Stimulated activated CD4-positive, alpha-beta T cell treated with anti-CD3 and anti-CD28 coated beads, Interleukin-2, amount 100 ng/mL, for 48 hours (primary cell): Measurements from ENCODE around the gene CA5A.
A peak's percentile ranks its signal among the peaks of the same experiment; 100 is the strongest.
"Not testable (repeated sequence)": the region's sequence is repeated elsewhere in the genome, so short reads cannot be mapped to it uniquely, and the experiment has no call there.

ENCODE experiments used
- DNase-seq, 2 donors: peaks; one replicate each; pipeline ENCODE4 v3.0.0-alpha.2; 2020

CA5A gene

DNA sequence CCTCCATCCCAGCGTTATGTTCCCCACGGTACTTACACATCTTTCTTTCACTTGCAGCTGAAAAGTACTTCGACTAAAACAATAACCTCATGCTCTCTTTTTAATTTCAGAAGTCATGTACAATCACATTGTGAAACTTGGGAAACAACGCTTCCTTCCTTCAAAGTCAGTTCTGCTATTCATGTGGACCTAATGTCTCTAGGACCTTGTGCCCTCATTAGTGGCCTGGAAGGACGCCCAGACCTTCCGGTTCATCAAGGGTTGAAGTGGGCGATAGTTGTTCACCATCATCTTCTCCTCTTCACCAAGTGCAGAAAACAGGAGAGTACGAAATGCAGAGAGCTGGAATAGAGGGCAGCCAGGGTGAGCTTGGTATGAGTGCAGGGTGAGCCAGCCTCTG is 48.4 kb downstream of the CA5A start:
- DNase-seq, result not testable (repeated sequence)

DNA sequence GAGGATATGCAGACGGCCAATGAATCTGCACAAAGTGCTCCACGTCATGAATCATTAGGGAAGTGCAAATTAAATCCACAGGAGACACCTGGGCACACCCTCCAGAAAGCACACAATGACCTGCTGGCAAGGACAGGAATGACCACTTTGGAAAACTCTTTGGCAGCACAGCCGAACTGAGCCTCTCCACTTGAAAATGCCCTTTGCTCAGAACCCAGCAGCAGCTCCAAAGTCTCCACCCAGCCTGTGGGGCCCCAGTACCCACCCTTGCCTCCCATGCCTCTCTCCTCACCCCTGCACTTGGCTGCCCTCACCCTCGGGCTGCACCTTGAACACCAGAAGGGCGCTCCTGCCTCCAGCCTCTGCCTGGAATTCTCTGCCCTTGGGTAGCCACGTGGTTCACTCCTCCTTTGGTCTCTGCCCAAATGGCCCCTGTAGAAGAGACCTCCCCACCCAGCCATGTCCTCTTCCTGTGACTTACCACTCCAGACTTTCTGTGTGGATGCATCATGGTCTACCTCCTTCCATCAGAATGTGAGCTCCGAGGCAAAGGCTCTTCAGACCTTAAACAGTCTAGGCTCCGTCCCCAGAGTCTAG is 50.9 kb downstream of the CA5A start:
- DNase-seq, result not testable (repeated sequence)

DNA sequence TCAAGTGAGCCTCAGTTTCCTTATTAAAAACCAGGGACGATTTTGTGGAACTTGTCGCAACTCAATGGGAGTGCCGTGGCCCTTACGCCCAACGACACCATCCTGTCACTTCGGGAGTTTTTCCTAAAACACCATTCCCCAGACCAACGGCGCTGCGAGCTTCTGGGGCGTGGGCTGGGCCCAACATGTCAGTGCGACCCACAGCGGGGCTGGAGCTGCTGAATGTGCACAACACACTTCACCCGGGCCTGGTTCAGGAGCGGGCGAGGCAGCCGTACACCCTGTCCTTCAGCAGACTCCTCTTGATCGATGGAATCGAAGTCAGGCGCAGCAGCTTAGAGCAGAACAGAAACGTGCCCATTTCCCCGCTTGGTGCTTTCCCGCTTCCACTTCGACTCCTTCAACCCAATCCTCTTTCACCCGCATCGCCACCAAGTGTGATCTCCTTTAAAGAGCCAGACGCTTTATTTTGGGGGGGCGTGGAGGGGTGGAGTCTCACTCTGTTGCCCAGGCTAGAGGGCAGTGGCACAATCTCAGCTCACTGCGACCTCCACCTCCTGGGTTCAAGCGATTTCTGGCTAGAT is 53.8 kb downstream of the CA5A start:
- no peak for DNase-seq

DNA sequence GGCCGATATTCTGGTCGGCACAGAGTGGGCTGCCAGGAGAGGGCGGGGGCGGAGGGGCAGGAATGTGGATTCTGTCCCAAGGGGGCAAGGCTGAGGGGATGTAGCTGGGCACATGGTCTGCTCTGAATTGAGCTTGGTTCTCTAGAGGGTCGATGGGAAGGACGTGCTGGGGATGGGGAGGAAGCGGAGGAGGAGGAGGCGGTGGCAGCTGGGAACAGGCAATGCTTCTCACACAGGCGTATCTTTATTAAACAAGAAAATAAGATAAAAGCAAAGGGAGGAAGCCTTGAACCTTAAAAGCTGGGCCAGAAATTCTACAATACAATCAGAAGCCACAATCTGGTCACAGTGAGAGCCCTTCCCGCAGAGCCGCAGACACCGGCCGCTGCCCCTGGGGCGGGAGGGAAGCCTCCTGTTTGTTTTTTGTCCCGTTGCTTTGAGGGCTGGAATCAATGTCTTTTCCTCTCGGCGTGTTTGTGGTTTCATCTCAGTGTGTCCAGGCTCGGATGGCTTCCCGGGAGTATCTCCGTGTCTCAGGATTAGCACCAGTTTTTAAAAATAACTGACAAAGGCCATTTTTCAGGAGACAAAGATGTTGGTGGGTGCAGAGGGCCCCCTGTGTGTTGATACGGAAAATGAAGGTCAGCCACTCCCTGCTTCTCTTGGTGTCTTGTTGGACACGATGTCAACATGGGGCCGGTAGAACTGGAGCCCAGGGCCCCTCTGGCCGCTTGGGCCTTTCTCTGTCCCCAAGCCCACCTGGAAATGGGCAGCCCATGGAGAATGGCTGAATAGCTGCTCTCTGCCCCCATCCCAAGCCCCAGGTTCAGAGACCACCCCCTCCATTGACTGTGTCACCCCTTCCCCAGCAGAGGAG is 54.8 kb downstream of the CA5A start:
- no peak for DNase-seq

DNA sequence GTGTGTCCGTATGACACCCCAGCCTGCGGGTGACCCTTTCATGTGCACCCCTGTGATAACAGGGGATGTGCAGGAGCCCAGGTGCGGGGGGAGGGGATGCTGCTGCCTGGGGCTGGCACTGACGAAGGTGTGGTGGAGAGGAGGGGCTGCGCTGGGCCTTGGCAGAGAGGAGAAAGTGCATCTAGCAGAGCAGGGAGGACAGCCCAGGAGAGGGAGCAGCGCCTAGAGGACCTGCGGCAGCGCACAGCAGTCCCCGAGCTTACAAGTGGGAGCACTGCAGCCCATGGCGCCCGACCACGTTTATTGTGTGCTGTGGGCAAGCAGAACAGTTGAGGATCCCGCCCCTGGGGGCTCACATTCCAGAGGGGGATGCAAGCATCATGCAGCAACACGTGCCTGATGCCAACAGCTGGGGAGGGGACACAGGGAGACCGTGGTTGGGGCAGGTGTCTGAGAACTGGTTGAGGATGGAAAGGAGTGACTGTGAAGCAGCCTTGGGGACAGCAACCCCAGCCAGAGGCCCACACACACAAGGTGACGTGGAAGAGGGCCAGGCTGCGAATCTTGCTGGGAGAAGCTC is 56.1 kb downstream of the CA5A start:
- no peak for DNase-seq

DNA sequence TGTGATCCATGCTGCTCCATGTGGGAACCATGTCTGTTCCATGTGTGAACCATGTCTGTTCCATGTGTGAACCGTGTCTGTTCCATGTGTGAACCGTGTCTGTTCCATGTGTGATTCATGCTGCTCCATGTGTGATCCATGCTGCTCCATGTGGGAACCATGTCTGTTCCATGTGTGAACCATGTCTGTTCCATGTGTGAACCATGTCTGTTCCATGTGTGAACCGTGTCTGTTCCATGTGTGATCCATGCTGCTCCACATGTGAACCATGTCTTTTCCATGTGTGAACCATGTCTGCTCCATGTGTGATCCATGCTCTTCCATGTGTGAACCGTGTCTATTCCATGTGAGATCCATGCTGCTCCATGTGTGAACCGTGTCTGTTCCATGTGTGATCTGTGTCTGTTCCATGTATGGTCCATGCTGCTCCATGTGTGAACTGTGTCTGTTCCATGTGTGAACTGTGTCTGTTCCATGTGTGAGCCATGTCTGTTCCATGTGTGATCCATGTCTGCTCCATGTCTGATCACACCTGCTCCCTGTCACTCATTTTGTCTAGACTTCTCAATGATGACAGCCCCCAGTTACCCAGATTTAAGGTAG is 56.8 kb downstream of the CA5A start:
- not testable (repeated sequence) for DNase-seq

DNA sequence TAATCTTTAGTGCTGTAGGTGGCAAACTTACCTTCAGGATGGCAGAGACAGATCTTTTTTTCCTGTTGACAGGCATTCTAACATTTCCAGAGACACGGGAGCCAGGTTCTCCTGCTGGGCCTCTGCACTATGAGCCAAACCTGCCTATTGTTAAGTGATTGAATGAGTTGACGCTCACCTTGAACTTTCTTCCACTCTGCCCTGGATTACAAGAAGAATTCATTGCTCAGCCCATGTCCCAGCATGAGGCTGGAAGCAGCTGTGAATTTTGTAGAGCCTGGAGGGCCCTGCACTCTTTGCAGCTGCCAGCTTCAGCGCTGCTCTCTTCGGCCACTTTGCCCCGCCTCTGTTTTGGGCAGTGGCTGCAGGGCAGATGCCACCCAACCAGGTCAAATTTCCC is 57.6 kb downstream of the CA5A start:
- no peak for DNase-seq

DNA sequence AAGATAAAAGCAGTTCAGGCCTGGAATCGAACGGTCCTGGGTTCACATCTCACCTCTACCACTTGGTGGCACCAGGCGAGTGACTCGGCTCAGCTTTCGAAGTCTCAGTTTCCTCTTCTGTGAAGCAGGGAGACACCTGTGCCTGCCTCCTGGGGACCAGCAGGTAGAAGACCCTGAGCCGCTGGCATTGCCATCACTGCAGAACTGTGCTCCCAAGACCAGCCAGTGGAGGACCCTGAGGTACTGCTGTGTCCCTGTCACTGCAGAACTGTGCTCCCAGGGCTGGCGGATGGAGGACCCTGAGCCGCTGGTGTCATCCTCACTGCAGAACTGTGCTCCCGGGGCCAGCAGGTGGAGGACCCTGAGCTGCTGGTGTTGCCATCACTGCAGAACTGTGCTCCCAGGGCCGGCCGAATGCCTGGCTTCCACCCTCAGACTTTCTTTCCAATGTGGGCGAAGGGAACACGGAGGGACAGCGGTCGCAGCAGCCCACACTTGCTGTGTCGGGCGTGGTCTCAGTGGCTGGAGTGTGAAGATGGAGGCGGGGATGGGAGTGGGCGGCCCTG is 58.3 kb downstream of the CA5A start:
- peak in 1 of 2 donors; percentile 48 for DNase-seq

DNA sequence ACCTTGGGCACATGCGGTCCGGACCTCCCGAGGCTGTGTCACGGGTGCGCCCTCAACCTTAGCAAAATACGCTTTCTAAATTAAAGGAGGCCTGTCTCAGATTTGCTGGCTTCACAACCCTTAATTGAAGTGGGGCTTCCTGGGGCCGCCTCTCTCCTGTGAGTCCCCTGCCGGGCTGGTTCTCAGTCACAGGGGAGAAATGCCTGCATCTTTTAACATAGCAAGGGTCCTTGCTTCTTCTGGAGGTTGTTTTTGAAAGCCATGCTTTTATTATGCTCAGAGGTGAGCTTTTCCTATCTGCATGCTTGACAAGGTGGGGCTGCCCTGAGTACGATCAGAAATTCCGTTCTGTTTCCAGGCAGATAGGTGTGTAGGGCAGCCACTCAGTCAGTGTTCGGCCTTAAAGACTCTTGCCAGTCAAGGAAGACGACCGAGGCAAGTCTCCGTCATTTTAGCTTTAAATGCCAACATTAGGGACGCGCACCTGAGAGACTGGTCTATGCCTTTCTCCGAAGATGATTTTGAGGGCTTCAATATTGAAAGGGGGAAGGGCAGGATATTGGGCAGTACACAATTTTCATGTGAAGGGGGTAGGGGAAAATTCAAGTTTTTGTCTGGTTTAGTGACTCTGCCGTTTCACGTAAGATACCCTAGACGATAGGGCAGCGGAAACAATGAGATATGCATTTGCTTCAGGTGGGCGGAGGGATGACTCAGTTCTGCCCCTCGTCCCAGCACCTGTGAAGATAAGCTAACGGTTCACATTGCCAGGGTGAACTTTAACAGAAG is 61.5 kb downstream of the CA5A start:
- peak; percentile 69 to 71 for DNase-seq

DNA sequence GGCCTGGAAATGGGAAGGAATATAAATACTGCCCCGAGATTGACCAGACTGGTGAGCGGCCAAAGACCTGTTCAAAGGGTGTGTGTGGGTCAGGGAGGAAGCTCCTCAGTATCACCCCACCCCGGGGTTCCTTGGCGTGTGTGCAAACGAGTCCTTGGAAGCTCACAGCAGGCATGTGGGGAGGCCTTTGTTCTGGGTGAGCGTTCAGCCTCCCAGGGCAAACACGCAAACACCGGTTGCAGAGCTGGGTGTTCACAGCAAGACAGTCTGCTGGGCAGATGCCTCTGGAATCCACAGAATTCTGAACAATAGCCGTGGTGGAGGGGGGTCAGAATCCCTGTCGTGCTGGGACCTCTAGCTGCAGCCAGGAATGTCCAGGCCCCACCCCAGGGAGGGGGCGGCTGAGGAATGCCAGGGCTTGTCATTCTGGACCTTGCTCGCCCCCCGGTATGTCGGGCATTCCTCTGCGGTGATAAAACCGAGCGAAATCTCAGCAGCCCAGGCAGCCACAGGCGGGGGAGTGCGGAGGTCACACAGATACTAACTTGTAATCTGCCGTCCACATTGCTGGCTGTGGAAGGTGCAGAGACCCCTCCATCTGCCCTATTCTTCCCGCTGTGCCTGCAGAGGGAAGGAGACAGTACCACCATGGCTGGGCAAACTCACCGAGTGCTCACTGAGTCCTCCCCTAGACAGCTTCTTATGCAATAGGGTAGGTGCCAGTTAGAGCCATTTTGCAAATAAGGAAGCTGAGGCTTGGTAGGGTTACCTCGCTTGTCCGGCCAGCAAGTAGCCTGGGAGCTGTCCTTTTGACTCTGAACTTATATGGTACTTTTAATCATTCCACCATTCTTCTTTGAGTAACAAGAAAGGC is 65.7 kb downstream of the CA5A start:
- not testable (repeated sequence) for DNase-seq

DNA sequence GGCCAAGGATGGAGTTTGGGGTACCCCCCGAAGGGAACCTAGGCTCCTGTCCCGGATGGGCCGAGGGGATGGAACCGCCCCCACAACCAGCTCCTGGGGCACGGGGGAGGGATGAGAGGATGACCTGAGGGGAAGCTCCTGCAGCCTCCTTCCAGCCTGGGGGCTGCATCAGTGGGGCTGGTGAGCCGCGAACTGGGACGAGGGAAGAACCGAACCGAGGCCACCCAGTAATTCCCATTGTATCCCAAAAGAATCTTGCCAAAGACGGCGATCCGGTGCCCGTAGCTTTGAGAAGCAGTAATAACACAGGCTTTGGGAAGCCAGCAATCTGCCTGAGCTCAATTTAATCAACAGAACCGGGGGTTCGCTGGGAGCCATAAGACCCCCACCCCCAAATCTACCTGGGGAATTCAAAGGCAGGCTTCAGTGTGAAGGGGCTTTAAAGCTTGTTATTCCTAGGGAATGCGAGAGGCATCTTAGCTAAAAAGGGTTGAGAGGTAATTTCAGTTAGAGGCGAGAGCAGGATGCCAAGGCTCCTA is 66.4 kb downstream of the CA5A start:
- not testable (repeated sequence) for DNase-seq

DNA sequence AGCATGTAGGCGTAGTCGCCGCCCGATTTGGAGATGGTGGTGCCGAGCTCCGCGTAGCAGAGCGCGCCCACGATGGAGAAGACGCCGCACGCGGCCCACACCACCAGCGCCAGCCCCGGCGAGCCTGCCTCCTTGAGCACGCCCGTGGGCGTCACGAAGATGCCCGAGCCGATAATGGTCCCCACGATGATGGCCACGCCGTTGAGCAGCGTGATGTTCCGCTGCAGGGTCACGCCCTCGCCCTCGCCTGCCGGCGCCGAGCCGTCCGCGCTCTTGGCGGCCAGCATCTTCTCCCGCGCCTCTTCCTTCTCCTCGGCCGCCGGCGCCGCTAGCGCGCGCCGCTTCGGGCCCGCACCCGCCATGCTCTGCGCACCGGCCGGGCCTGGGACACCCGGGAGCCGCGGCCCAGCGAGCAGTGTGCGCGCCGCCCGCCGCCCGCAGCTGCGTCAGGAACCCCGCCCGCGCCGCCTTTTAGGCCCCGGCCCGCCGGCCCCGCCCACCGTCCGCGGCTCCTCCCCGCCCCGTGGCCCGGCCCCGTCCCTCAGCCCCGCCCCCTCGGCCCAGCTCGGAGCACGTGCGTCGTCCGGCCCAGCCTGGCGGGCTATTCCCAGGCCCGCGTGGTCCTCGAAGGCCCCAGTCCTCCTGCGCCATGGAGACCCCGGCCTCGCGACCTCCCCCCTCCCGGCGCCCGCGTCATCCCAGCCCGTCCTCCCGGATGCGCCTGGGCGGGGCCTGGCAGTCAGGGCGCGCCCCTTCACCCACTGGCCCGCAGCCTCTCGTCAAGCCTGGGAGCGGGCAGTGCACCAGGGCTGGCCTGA is 67.1 kb downstream of the CA5A start, which contains the start of gene SLC7A5:
SLC7A5 (minus strand) TSS at position 447 of the 818 bp plus-strand sequence; CDS start at position 362, 85 bp downstream.
- DNase-seq, result peak; percentile 89 to 94

DNA sequence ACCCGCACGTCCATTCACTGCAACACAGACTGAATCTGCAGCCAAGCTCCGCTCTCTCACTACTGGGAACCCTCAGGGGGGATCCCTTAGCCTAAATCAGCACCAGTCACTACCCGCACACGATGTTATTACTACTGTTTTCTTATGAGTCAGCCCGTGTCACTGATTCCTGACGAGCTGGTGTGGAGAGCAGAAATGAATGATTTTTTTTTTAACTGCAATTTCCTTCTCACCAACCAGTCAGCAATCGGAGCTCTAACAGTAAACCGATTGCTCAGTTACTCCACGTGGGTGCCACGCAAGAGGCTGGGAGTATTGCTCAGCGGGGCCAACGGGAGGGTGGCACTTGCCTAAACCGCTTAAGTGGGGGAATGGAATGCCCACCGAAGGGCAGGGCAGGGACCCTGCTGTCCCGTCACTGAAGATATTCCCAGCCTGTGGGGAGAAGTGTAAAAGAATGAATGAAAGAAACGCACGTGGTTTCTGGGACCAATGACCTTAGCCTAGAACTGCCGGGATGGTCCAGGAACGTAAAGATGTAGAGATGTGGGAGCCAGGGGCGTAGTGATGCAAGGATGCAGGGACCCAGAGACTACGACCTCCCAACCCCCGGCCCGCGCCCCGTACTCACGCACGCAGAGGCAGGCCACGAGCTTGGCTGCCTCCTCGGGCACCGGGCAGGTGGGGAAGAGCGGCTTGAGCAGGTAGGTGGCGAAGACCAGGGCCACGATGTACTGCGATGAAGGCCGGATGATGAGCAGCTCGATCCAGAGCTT is 67.9 kb downstream of the CA5A start:
- DNase-seq, result peak; percentile 57 to 63

DNA sequence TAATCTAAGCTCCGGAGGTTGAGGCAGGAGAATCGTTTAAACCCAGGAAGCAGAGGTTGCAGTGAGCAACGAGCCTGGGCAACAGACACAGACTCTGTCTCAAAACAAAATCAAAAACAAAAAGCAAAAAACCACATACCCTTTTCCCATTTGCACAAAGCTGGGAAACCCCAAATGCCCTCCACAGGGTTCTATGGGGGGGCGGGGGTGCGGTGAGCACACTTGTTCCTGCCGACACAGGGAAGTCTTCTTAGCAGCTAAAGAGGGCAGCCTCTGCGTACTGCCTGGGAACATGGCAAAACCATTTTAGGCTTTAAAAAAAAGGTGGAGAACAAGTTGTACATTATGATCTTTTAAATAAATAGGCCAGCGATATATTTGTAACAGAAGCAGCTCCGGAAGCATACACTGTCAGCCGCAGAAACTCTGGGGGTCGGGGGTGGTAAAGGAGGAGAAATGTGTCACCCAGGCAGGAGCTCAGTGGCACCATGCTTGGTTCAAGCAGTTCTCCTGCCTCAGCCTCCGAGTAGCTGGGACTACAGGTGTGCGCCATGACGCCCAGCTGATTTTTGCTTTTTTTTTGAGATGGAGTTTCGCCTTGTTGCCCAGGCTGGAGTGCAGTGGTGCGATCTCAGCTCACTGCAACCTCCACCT is 70.3 kb downstream of the CA5A start:
- peak in 1 of 2 donors; percentile 38 for DNase-seq

DNA sequence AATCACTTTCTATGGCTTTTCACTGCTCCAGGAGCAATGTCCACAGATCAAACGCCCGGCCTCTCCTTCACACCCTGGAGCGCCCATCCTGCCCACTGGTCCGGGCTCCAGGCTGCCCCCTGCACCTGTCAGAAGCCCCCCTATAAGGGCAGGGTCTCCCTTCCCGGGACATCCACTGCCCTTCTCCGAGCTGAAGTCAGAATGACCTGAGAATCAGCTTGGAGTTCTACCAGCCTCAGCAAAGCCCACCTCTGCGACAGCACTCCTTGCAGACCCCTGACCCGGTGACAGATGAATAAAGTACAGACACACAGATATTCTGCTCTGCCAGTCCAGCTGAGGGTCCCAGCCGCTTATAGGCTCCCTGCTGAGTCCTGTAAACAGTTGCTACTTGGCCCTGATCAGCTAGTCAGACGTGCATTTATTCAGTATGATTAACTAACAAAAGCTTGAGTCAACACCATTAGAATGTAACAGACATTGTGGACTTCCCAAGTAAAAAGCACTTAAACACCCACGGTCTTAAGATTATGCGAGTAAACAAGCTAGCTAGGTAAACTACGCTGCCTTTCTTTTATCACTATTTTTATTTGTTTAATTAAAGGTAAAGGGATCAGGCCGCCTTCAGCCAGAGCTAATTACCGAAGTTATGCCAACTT is 71.9 kb downstream of the CA5A start:
- no peak for DNase-seq

DNA sequence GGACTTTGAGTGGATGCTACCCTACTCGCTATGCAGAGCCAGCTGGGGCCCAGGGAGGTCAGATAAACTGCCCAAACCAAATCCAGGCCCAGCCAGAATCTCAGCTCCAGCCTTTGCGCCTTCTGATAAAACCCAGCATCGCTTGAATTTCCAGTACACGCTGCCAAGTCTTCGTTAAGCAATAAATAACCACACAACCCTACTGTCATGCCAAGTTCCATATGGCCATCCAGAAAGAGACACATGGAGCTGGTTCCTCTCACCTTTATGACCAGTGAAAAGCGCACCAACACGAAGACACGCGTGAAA is 73.0 kb downstream of the CA5A start:
- DNase-seq, result not testable (repeated sequence)

DNA sequence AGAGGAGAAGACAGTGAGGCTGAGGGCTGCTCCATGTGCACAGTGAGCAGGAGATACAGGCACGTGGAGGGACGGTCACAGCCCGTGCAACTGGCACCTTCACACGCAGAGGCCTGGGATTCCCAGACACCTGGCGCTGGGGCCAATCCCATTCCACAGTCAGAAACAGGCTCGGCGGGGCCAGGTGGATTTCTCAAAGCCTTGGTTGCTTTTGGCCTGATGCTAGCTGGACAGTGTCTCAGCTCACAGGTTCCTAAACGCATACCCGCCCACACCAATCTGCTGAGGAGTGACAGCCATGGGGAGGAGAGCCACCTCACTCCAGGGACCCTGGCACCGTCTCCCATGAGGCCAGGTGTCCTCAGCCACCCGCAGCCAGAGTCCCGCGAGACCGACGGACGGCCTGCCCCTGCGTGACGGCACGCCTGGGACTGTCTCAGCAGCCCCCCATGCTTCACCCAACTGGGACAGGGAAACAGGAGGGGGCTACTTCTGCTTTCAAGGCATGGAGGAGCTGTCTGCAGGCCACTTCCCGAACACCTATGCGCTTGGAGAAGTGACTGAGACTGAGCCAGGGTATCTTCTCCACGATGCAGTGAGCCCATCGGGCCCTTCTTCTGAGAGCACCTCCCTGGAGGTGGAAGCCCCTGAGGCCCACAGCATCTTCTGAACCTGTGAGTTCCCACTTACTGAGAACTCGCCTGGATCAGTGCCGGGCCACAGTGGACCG is 73.6 kb downstream of the CA5A start:
- DNase-seq, result not testable (repeated sequence)
